Fibroblast of lung (primary cell): ENCODE results near the gene UBE3C. TPM values are rescaled to one million over a fixed set of nuclear protein-coding genes. Genes with fewer than 3 reads are reported as not detected.

ENCODE experiments used
- DNase-seq, 2 donors: peaks; one replicate each; pipeline versions ENCODE4 v3.0.0 to v3.0.0-alpha.2; 2010; ENCODE audit warnings: low read depth in 2 of 2
- H2AFZ ChIP-seq: 2 replicates; pipeline ENCODE4 v1.5.1; 2012; ENCODE audit warnings: low read length, control low read depth, inconsistent platforms
- H3K27ac ChIP-seq: 2 replicates; pipeline ENCODE4 v1.5.1; 2011; ENCODE audit warnings: low read length, control low read depth; ENCODE audit not compliant: insufficient read depth
- H3K27me3 ChIP-seq: 2 replicates; pipeline ENCODE4 v1.5.1; 2011; ENCODE audit warnings: mild to moderate bottlenecking, low read length; ENCODE audit not compliant: control insufficient read depth, insufficient read depth
- H3K36me3 ChIP-seq: 2 replicates; pipeline ENCODE4 v1.5.1; 2011; ENCODE audit warnings: low read length; ENCODE audit not compliant: control insufficient read depth, insufficient read depth
- H3K4me1 ChIP-seq: 2 replicates; pipeline ENCODE4 v1.5.1; 2011; ENCODE audit warnings: low read length; ENCODE audit not compliant: control insufficient read depth, insufficient read depth; ENCODE audit errors: extremely low read depth
- H3K4me2 ChIP-seq: 2 replicates; pipeline ENCODE4 v1.5.1; 2011; ENCODE audit warnings: low read length, control low read depth; ENCODE audit not compliant: insufficient read depth; ENCODE audit errors: extremely low read depth
- H3K4me3 ChIP-seq, 4 experiments: fragments of 200-600 bp in 1 of 4; sonication (generic) in 1 of 4; replicated peaks in 1 of 4; 2 replicates each; pipeline ENCODE4 v1.5.1; 2011 to 2016; ENCODE audit warnings: low read length in 4 of 4, low read depth in 3 of 4, mild to moderate bottlenecking in 3 of 4, control low read depth in 2 of 4, inconsistent platforms in 1 of 4, mixed read lengths in 1 of 4; ENCODE audit not compliant: insufficient read depth in 1 of 4; ENCODE audit errors: control extremely low read depth in 1 of 4
- H3K79me2 ChIP-seq: 2 replicates; pipeline ENCODE4 v1.5.1; 2012; ENCODE audit warnings: mild to moderate bottlenecking, low read length, inconsistent platforms; ENCODE audit not compliant: control insufficient read depth, insufficient read depth
- H3K9ac ChIP-seq: 2 replicates; pipeline ENCODE4 v1.5.1; 2011; ENCODE audit warnings: mild to moderate bottlenecking, low read length, control low read depth; ENCODE audit not compliant: insufficient read depth
- H3K9me3 ChIP-seq: 2 replicates; pipeline ENCODE4 v1.5.1; 2012; ENCODE audit warnings: low read depth, low read length; ENCODE audit not compliant: control insufficient read depth, insufficient read depth
- H4K20me1 ChIP-seq: 2 replicates; pipeline ENCODE4 v1.5.1; 2011; ENCODE audit warnings: low read length; ENCODE audit not compliant: control insufficient read depth, insufficient read depth; ENCODE audit errors: extremely low read depth
- CTCF ChIP-seq, 2 donors: IDR thresholded peaks in 1 of 2; conservative IDR thresholded peaks in 1 of 2; 1 replicate in 1 of 2; 2 replicates in 1 of 2; pipeline ENCODE4 v1.5.1; 2011 to 2012; ENCODE audit warnings: low read length in 2 of 2, control low read depth in 1 of 2, inconsistent platforms in 1 of 2, low read depth in 1 of 2, mild to moderate bottlenecking in 1 of 2
- EZH2 ChIP-seq: IDR thresholded peaks from 2 replicates; pipeline ENCODE4 v1.5.1; 2012; ENCODE audit warnings: low read length, control low read depth, mild to moderate bottlenecking; ENCODE audit errors: missing control alignments
- polyA plus RNA-seq, 2 donors: library from polyadenylated mRNA; depleted of rRNA in 1 of 2; stranded (reverse) in 1 of 2; unstranded in 1 of 2; fragments of >200 nt; gene quantifications; 2 replicates each; pipeline ENCODE4 v1.2.1, GENCODE V29; 2011 to 2012; ENCODE audit warnings: missing spikeins in 1 of 2
- total RNA-seq: library from RNA; depleted of rRNA; stranded (reverse); fragments of >200 nt; gene quantifications from 2 replicates; pipeline ENCODE4 v1.2.1, GENCODE V29; 2014

Gene UBE3C
- total and polyA plus RNA-seq, 2 donors (not counting 1 experiment from before 2014, with no cell fraction given) = 76.2 to 91.0 TPM

GRCh38 chr7:157116762-157117161, 22.0 kb upstream of the UBE3C start:
- no peak overlapping the region for H3K4me3 ChIP-seq
- no peak for DNase-seq
- H2AFZ ChIP-seq = no peak overlapping the region
- H4K20me1 ChIP-seq = no peaks in the 10 kb centered on the region
- H3K9me3 ChIP-seq = no peaks in the 10 kb centered on the region
- no peaks in the 10 kb centered on the region for H3K4me1 ChIP-seq
- H3K9ac ChIP-seq = no peak overlapping the region
- H3K27me3 ChIP-seq = no peaks in the 10 kb centered on the region
- no peaks in the 10 kb centered on the region for H3K36me3 ChIP-seq
- no peaks in the 10 kb centered on the region for H3K79me2 ChIP-seq
- H3K27ac ChIP-seq = no peak overlapping the region
- TF ChIP-seq EZH2 = no peak
- no peak for TF ChIP-seq CTCF (conservative IDR thresholded peaks at IDR 0.05 in 1 of 2, IDR thresholded peaks at IDR 0.05 in 1 of 2; ENCODE audit: low read depth in 1 of 2, low read length in 2 of 2)
- no peak overlapping the region for H3K4me2 ChIP-seq

- H3K4me2 ChIP-seq = no peak overlapping the region
- no peak overlapping the region for H3K27ac ChIP-seq
- H4K20me1 ChIP-seq = no peaks in the 10 kb centered on the region
- no peaks in the 10 kb centered on the region for H3K27me3 ChIP-seq
- H3K9me3 ChIP-seq = no peaks in the 10 kb centered on the region
- no peak for DNase-seq
- TF ChIP-seq CTCF (conservative IDR thresholded peaks at IDR 0.05 in 1 of 2, IDR thresholded peaks at IDR 0.05 in 1 of 2; ENCODE audit: low read depth in 1 of 2, low read length in 2 of 2) (no peak), EZH2 (no peak)
- H3K79me2 ChIP-seq = no peaks in the 10 kb centered on the region
- no peak overlapping the region for H2AFZ ChIP-seq
- no peak overlapping the region for H3K9ac ChIP-seq
- no peak overlapping the region for H3K4me3 ChIP-seq
- H3K36me3 ChIP-seq = no peaks in the 10 kb centered on the region
- H3K4me1 ChIP-seq = no peaks in the 10 kb centered on the region
Observed at GRCh38 chr7:157117796-157118195, 20.9 kb upstream of the UBE3C start.

DNA sequence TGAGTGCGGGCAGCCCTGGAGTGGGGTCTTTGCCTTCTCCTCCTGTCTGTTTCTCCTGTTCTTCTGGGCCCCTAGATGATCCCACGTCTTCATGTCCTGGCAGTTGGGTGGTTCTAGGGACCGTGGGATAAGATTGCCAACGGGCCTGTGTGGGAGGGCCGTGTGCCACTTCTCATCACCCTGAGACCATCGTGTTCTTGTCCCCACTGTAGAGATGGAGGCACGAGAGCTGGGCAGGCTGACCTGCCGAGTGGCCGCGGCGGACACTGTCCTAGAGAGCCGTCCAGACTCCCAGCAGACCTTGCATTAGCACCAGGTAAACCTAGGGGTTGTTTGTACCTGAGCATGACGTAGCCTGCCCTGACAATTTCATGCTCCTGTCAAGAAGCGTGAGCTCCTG, 18.5 kb upstream of the UBE3C start:
- Histone ChIP-seq H3K27me3 (no peaks in the 10 kb centered on the region), H3K9ac (no peak overlapping the region), H3K4me1 (no peaks in the 10 kb centered on the region), H4K20me1 (no peaks in the 10 kb centered on the region), H2AFZ (no peak overlapping the region), H3K4me3 (no peak overlapping the region), H3K9me3 (no peaks in the 10 kb centered on the region), H3K4me2 (no peak overlapping the region), H3K79me2 (no peaks in the 10 kb centered on the region), H3K36me3 (no peaks in the 10 kb centered on the region), H3K27ac (no peak overlapping the region)
- DNase-seq = no peak
- no peak for TF ChIP-seq CTCF (conservative IDR thresholded peaks at IDR 0.05 in 1 of 2, IDR thresholded peaks at IDR 0.05 in 1 of 2; ENCODE audit: low read depth in 1 of 2, low read length in 2 of 2)
- TF ChIP-seq EZH2 = no peak
